LNCaP clone FGC (cell line): ENCODE data around the gene EPHX1.

Source experiments
- DNase-seq: peaks from one replicate; pipeline ENCODE4 v3.0.0-alpha.2; 2011; ENCODE audit warnings: low read depth
- H3K4me3 ChIP-seq: 2 replicates; pipeline ENCODE4 v1.5.1; 2011; ENCODE audit warnings: mild to moderate bottlenecking, low read depth, low read length, control low read depth
- TF ChIP-seq, protein P1 (sequence below): IDR thresholded peaks from 2 replicates; pipeline ENCODE4 v1.5.1; 2012; ENCODE audit warnings: mild to moderate bottlenecking; ENCODE audit not compliant: control insufficient read depth, insufficient read depth; ENCODE audit errors: extremely low read depth

The EPHX1 gene

DNA sequence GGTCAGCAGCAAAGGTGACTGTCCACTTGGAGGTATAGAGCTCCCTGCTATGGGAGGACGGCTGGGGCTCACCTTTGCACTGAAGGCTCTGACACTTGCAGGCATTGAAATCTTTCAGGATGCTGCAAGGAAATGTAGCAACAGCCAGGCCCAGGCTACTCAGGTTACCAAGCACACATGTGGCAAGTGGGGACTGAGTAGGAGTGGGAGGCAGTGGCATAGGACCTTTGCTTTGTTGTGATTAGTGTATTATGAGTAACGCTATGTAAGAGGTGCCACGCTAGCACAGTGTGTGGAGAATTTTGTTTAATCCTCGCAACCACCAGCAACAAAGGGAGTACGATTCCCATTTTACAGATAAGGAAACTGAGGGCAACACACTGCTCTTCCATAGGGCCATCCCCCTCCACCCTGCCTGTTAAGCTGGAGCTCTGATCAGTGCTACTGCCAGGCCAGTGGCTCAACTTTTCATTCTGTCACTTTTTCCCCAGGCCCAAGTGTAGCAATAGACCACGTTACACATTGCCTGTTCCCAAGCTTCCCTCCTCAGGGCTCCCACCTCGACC is 51.0 kb downstream of the EPHX1 start:
- TF ChIP-seq, protein P1, sequence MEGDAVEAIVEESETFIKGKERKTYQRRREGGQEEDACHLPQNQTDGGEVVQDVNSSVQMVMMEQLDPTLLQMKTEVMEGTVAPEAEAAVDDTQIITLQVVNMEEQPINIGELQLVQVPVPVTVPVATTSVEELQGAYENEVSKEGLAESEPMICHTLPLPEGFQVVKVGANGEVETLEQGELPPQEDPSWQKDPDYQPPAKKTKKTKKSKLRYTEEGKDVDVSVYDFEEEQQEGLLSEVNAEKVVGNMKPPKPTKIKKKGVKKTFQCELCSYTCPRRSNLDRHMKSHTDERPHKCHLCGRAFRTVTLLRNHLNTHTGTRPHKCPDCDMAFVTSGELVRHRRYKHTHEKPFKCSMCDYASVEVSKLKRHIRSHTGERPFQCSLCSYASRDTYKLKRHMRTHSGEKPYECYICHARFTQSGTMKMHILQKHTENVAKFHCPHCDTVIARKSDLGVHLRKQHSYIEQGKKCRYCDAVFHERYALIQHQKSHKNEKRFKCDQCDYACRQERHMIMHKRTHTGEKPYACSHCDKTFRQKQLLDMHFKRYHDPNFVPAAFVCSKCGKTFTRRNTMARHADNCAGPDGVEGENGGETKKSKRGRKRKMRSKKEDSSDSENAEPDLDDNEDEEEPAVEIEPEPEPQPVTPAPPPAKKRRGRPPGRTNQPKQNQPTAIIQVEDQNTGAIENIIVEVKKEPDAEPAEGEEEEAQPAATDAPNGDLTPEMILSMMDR, result no peak

DNA sequence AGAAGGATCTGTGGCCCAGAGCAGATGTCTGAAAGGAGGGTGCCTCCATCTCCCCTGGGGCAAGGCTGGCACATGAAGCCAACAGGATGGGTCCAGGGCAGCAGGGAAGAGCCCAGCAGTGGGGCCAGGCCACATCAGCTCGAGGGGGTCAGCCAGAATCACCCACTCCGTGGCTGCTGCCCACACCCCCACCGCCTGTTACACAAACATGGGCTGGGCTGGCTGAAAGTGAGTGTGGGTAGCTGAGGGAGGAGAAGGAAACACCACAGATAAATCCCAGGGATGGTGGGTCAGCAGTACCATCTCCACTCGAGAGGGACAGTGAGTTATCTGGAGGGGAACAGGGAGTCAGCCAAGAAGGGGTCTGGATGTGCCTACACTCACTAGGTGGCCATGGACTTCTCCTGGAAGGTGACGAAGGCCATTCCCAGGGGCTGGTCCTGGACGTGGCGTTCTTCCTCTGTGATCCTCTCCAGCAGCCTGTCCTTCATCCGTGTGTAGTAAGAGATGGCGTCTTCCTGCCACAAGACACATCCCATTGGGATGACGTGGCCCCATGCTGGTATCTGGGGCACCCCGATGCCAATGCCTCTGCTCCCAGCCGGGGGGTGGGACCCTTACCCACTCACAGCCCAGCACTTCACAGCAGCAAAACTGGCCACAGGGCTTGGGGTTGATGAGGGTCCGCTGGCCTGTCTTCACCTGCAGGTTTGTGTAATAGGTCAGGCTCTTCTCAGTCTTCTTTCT is 52.1 kb downstream of the EPHX1 start:
- DNase-seq, result no peak
- no peak overlapping the region for H3K4me3 ChIP-seq
- TF ChIP-seq, protein P1, result no peak

More for the DNA sequence above, 51.0 kb downstream of the EPHX1 start:
- no peak for DNase-seq
- no peak overlapping the region for H3K4me3 ChIP-seq

DNA sequence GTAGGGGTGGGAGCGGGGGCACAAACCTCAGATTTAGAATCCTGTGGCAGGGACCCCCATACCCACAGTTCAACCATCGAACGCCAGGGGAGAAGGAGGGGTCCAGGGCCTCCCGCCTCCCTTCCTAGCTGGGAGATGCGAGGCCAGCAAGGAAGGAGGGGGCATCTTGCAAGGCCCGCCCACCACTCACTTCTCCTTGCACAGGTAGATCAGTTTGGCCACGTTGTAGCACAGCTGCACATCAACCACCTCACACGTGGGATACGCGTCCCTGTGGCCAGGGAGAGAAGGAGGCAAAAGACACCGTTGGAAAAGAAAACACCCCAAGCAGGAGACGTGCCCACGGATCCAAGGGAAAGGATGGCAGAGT is 52.6 kb downstream of the EPHX1 start:
- DNase-seq, result no peak
- no peak overlapping the region for H3K4me3 ChIP-seq
- TF ChIP-seq, protein P1, result no peak

DNA sequence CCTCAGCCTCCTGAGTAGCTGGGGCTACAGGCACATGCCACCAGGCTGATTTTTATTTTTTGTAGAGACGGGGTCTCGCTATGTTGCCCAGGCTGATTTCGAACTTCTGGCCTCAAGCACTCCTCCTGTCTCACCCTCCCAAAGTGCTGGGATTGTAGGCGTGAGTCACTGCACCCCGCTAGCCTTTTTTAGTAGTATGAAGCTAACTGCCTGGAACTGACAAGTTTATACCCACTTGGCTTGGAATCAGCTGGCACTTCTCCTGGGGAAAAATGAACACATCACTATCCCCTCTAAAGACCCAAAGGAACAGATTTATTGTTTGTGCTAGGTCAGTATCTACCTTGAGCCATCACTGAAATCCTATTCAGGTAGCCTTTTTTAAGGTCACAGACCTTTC is 53.2 kb downstream of the EPHX1 start:
- H3K4me3 ChIP-seq, result no peak overlapping the region
- DNase-seq, result no peak
- TF ChIP-seq, protein P1, result no peak

DNA sequence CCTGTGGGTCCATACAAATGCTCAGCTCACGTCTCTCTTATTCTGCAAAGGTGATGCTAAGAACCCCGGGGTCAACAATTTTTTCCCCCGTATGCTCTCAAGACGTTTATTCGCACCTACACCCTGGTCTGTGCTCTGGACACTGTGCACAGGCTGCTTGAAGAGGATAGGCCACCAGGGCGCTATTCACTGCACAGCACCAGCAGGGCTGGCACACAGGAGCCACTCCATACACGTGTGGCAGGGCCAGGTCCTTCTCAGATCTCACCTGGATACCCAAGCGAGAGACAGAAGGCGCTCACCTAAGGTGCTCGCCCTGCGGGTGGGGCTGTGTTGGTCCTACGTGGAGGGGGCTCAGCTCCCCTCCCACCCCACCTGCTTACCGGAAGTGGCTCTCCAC is 55.6 kb downstream of the EPHX1 start:
- no peak for DNase-seq
- TF ChIP-seq, protein P1, result no peak
- no peak overlapping the region for H3K4me3 ChIP-seq

DNA sequence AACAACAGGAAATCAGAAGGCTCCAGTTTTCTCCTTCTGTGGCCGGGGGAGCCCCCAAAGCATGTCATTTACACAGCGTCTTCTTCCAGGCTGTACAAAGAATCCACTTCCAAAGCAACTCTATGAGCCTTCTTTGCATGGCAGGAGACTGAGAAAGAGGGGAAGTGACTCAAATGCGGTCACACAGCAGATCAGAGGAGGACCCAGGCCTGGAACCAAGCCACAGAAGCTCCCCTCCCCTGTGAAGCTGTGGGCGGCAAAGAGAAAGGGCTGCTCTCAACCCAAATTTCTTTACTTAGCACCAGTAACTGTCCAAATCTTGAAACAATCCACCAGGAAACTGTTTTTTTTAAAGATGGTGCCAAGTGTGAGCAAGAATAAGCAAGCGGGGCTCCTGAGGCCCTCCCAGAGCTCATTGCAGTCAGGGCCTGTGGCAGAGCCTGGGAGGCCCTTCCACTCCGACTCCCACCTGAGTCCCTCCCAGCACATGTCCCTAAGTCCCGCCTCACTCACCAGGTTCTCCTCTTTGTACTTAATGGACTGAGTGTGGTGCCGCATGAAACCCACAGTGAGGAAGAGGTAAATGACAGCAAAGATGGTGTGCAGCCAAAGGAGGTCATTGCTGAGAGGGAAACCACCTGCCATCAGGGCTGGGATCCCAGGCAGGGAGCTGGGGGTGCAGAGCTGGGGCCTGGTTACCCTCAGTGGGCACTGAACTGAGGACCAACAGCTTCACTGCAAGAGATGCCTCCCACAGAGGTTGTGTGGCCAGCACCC is 56.3 kb downstream of the EPHX1 start:
- TF ChIP-seq, protein P1, result no peak
- DNase-seq, result no peak
- no peak overlapping the region for H3K4me3 ChIP-seq
